GM10248 (cell line): ENCODE measurements around the gene GABRG3.

Source experiments
- CTCF ChIA-PET: fragments of 300-600 bp; sonication (Branson Sonifier 250); formaldehyde crosslinking; extraction: SDS; loops from one replicate; lab custom pipeline; 2021; ENCODE audit warnings: antibody characterized with exemption; lab: Yijun Ruan, JAX
- POLR2A ChIA-PET: fragments of 350-650 bp; sonication (Branson Sonifier 250); formaldehyde crosslinking; extraction: SDS; loops from one replicate; lab custom pipeline; 2020; ENCODE audit warnings: antibody characterized with exemption; lab: Yijun Ruan, JAX
- DNase-seq: peaks from one replicate; pipeline ENCODE4 v3.0.0; 2012; ENCODE audit errors: extremely low spot score
- TF ChIP-seq, protein P1 (sequence below): IDR thresholded peaks from 2 replicates; pipeline ENCODE4 v1.5.1; 2012; ENCODE audit warnings: mild to moderate bottlenecking, low read depth; ENCODE audit errors: extremely low read depth, missing control alignments, control extremely low read depth

Gene GABRG3

GRCh38 chr15:27429577-27429976 lies 458.6 kb downstream of the GABRG3 start:
- TF ChIP-seq, protein P1, sequence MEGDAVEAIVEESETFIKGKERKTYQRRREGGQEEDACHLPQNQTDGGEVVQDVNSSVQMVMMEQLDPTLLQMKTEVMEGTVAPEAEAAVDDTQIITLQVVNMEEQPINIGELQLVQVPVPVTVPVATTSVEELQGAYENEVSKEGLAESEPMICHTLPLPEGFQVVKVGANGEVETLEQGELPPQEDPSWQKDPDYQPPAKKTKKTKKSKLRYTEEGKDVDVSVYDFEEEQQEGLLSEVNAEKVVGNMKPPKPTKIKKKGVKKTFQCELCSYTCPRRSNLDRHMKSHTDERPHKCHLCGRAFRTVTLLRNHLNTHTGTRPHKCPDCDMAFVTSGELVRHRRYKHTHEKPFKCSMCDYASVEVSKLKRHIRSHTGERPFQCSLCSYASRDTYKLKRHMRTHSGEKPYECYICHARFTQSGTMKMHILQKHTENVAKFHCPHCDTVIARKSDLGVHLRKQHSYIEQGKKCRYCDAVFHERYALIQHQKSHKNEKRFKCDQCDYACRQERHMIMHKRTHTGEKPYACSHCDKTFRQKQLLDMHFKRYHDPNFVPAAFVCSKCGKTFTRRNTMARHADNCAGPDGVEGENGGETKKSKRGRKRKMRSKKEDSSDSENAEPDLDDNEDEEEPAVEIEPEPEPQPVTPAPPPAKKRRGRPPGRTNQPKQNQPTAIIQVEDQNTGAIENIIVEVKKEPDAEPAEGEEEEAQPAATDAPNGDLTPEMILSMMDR, result no peak
- ChIA-PET POLR2A (no interaction called here), CTCF (no interaction called here)
- no peak for DNase-seq

DNA sequence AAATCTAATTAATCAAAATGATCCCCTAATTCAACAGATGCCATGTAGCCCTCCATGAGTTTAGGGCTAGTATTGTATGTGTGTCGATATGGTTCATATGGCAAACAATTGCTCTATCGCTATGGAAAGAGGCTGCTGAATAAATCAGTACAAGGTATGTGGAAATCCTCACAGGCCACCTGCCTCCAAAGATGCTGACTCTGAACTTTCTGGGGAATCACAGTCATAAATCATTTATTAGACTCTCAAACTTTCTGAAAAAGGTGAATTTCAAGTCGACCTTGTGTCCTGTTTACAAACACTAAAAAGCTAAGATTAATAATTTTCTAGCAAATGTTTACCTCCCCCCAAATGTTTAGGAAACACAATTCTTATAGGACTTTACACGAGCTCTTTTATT lies 462.6 kb downstream of the GABRG3 start:
- DNase-seq, result no peak
- ChIA-PET CTCF (no interaction called here), POLR2A (no interaction called here)
- TF ChIP-seq, protein P1, result no peak

DNA sequence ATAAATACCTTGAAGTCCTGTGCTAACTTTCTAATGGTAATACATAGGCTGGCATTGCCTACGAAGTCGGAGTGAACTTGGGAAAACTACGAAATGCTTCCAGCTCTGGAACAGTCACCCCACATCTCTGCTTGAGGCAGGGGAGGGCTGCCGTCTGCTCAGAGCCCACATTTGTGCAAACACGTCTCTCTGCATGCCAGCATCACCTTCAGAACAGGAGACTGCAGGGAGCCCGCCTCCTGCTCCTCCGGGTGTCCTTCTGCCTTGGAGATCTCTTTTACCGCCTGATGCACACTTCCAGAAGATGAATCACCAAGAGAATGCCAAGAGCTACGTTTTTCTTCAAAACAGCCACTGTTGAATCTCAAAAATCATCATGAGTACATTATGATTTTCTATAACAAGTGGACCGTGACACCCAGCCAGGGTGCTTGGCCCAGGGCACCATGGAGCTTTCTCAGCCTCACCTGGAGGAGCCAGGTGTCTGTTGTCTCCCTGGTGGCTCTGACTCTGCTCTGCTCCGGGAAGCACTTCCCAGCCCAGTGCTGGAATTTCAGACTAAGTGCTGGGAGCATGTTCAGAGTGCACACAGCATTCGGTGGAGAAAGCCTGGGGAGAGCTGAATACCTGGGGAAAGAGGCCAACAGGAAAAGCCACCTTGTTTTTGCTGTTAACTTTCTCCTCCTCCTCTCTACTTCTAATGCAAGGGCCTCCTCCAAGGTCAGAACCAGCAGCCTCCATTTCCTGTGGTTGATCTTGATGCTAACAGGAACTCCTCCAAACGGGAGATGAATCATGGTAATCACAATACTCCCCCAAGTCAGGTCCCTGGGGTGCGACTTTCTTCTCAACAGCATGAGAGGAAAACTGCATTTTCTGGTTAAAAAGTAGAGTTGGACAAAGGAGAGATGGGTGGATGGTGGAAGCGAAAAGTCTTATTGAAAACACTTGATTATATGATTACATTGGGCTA lies 467.7 kb downstream of the GABRG3 start:
- DNase-seq, result no peak
- CTCF ChIA-PET, result no interaction called here
- TF ChIP-seq, protein P1, result no peak
- POLR2A ChIA-PET, result no interaction called here

GRCh38 chr15:27441120-27441519 lies 470.1 kb downstream of the GABRG3 start:
- DNase-seq, result no peak
- ChIA-PET CTCF (interaction anchor here (0.9 kb wide), 1 partner anchor 9 kb away, joined by 3 read pairs; no protein-coding TSS in a partner anchor), POLR2A (no interaction called here)
- TF ChIP-seq, protein P1, result no peak

DNA sequence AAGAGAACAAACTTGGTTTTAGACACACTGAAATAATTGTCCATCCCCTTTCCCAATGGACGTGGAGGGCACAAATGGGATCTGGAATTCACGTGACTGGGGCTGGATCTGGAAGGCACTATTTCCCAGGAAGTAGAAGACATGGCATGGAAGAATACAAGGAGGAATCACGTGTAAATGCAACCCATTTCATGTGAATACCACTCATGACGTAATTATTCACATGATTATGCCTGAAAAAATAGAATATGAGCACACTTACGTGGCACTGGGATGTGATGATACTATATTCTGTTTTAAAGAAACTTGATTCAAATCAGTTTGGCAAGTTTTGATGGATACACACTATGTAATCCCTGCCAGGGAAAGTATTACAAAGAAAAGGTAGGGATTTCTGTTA lies 477.3 kb downstream of the GABRG3 start:
- DNase-seq, result no peak
- CTCF ChIA-PET, result no interaction called here
- POLR2A ChIA-PET, result no interaction called here
- TF ChIP-seq, protein P1, result no peak

- ChIA-PET CTCF (no interaction called here), POLR2A (no interaction called here)
- no peak for DNase-seq
- TF ChIP-seq, protein P1, result no peak
Observed at GRCh38 chr15:27448986-27449385, 478.0 kb downstream of the GABRG3 start.
